CD8-positive, alpha-beta memory T cell (primary cell): ENCODE results near the gene MROH9. TPM values are rescaled to one million over a fixed set of nuclear protein-coding genes. Genes with fewer than 3 reads are reported as not detected.
"Not testable (repeated sequence)": the region's sequence is repeated elsewhere in the genome, so short reads cannot be mapped to it uniquely, and the experiment has no call there.

Experiments used
- CTCF ChIA-PET: fragments of 350-600 bp; sonication (Branson Sonifier 250); formaldehyde crosslinking; loops from one replicate; lab custom pipeline; 2021; ENCODE audit warnings: antibody characterized with exemption; lab: Charles Lee
- POLR2A ChIA-PET: fragments of 350-600 bp; sonication (Branson Sonifier 250); formaldehyde crosslinking; loops from one replicate; lab custom pipeline; 2021; ENCODE audit warnings: antibody characterized with exemption; lab: Charles Lee
- DNase-seq, 5 donors: peaks; one replicate each; pipeline versions ENCODE4 v3.0.0 to v3.0.0-alpha.2; 2020 to 2022; ENCODE audit warnings: mixed read lengths in 1 of 5
- H3K27ac ChIP-seq: one replicate; pipeline ENCODE4 v1.7.0; 2013; ENCODE audit warnings: low read depth, mild to moderate bottlenecking, low read length, moderate library complexity
- H3K27me3 ChIP-seq: 2 replicates; pipeline ENCODE4 v1.7.0; 2013; ENCODE audit warnings: low read length, mild to moderate bottlenecking; ENCODE audit not compliant: insufficient read depth, poor library complexity, severe bottlenecking
- H3K36me3 ChIP-seq: 2 replicates; pipeline ENCODE4 v1.7.0; 2013; ENCODE audit warnings: mild to moderate bottlenecking, low read length, moderate library complexity; ENCODE audit not compliant: insufficient read depth
- H3K4me1 ChIP-seq: 2 replicates; pipeline ENCODE4 v1.7.0; 2013; ENCODE audit warnings: mild to moderate bottlenecking, low read length, moderate library complexity; ENCODE audit not compliant: insufficient read depth
- H3K4me3 ChIP-seq: 2 replicates; pipeline ENCODE4 v1.7.0; 2013; ENCODE audit warnings: mild to moderate bottlenecking, low read length
- H3K9me3 ChIP-seq: 2 replicates; pipeline ENCODE4 v1.7.0; 2013; ENCODE audit warnings: mild to moderate bottlenecking, low read length
- H3K27ac Mint-ChIP-seq, 8 donors: one replicate each; pipeline ENCODE4 v1.8.0; 2020 to 2021; ENCODE audit warnings: mixed read lengths in 8 of 8, mild to moderate bottlenecking in 6 of 8, inconsistent platforms in 3 of 8, moderate library complexity in 3 of 8
- H3K27me3 Mint-ChIP-seq, 2 donors: one replicate each; pipeline ENCODE4 v1.8.0; 2020 to 2021; ENCODE audit warnings: mixed read lengths in 2 of 2, mild to moderate bottlenecking in 1 of 2, moderate library complexity in 1 of 2
- H3K36me3 Mint-ChIP-seq, 3 donors: one replicate each; pipeline ENCODE4 v1.8.0; 2020 to 2021; ENCODE audit warnings: mixed read lengths in 3 of 3, inconsistent platforms in 1 of 3, mild to moderate bottlenecking in 1 of 3
- H3K4me1 Mint-ChIP-seq, 3 donors: one replicate each; pipeline ENCODE4 v1.8.0; 2020 to 2021; ENCODE audit warnings: mixed read lengths in 3 of 3, inconsistent platforms in 1 of 3, mild to moderate bottlenecking in 1 of 3
- H3K4me3 Mint-ChIP-seq, 7 donors: one replicate each; pipeline ENCODE4 v1.8.0; 2020 to 2021; ENCODE audit warnings: mixed read lengths in 7 of 7, mild to moderate bottlenecking in 6 of 7, moderate library complexity in 4 of 7, inconsistent platforms in 2 of 7
- H3K9me3 Mint-ChIP-seq, 5 donors: one replicate each; pipeline ENCODE4 v1.8.0; 2020 to 2022; ENCODE audit warnings: mixed read lengths in 5 of 5, mild to moderate bottlenecking in 3 of 5, moderate library complexity in 2 of 5, inconsistent platforms in 1 of 5
- polyA plus RNA-seq: library from polyadenylated mRNA; unstranded; fragments of 300-500 nt; fragmentation: Illumina TruSeq; gene quantifications from one replicate; pipeline ENCODE4 v1.2.3, GENCODE V29; 2021
- total RNA-seq, 2 experiments: library from RNA; stranded (reverse); gene quantifications; one replicate each; pipeline ENCODE4 v1.2.3, GENCODE V29; 2021

Gene MROH9
- total and polyA plus RNA-seq, 3 experiments from 2014 or later: not detected

DNA sequence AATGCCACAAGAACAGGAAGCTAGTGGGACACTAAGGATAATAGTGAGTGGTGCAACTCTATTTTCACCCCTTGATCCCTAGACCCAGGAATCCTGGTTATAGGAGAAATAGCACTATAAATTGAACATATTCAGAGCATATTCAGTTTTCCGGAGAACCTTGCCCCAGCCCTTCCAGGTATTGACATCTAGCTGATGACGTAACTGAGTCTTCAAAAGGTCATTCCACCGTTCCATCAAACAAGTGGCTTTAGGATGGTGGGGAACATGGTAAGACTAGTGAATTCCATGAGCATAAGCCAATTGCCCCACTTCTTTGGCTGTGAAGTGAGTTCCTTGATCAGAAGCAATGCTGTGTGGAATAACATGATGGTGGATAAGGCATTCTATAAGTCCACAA lies 2.9 kb downstream of the MROH9 start:
- peaks cover 6 to 26% of the 10 kb centered on the region in 2 donors for H3K27me3 Mint-ChIP-seq
- no peak for DNase-seq
- ChIA-PET POLR2A (no interaction called here), CTCF (no interaction called here)
- H3K4me3 Mint-ChIP-seq: no peak overlapping the region
- H3K9me3 Mint-ChIP-seq: no peaks in the 10 kb centered on the region
- Histone ChIP-seq H3K36me3 (no peaks in the 10 kb centered on the region), H3K9me3 (no peaks in the 10 kb centered on the region), H3K27ac (no peak overlapping the region), H3K4me3 (no peak overlapping the region), H3K4me1 (no peaks in the 10 kb centered on the region), H3K27me3 (no peaks in the 10 kb centered on the region)
- H3K36me3 Mint-ChIP-seq: no peaks in the 10 kb centered on the region
- H3K27ac Mint-ChIP-seq: no peak overlapping the region
- H3K4me1 Mint-ChIP-seq: no peaks in the 10 kb centered on the region

DNA sequence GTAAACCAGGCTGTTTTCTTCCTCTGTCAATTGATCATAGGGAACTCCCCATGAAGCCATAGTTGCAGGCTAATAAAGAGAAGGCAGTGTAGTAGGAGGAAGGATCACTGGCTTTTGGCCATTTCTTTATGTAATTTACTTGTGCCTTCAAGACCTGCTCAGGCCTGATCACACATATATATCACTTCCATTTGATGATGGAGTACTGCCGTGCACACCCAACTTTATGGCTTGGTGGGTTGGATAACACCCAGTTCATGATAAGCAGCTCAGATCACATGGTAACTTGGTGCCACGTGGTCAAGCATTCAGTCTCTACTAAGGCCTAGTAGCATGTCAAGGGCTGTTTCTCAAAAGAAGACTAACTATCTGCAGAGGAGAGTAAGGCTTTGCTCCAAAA lies 4.1 kb downstream of the MROH9 start:
- H3K4me3 Mint-ChIP-seq: no peak overlapping the region
- no peaks in the 10 kb centered on the region for H3K36me3 Mint-ChIP-seq
- H3K9me3 Mint-ChIP-seq: no peaks in the 10 kb centered on the region
- POLR2A ChIA-PET: no interaction called here
- H3K9me3 ChIP-seq: no peaks in the 10 kb centered on the region
- no peaks in the 10 kb centered on the region for H3K27me3 ChIP-seq
- no peak overlapping the region for H3K27ac Mint-ChIP-seq
- H3K27ac ChIP-seq: no peak overlapping the region
- no peaks in the 10 kb centered on the region for H3K4me1 ChIP-seq
- H3K36me3 ChIP-seq: no peaks in the 10 kb centered on the region
- CTCF ChIA-PET: no interaction called here
- DNase-seq: no peak
- no peaks in the 10 kb centered on the region for H3K4me1 Mint-ChIP-seq
- peaks cover 6 to 26% of the 10 kb centered on the region in 2 donors for H3K27me3 Mint-ChIP-seq
- no peak overlapping the region for H3K4me3 ChIP-seq

DNA sequence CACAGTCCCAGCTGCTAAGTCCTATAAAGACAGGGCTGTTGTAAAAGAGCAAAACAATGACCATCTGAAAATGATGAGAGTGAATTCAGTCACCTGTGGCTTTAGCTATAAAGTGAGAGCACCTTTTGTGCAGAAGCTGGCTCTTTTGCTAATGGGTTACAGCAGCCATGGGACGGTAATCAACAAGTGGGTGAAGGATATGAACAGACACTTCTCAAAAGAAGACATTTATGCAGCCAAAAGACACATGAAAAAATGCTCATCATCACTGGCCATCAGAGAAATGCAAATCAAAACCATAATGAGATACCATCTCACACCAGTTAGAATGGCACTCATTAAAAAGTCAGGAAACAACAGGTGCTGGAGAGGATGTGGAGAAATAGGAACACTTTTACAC lies 16.4 kb downstream of the MROH9 start:
- CTCF ChIA-PET, H3K27ac Mint-ChIP-seq, POLR2A ChIA-PET, H3K4me3 Mint-ChIP-seq, H3K4me1 ChIP-seq, H3K27ac ChIP-seq, DNase-seq, H3K36me3 ChIP-seq, H3K36me3 Mint-ChIP-seq, H3K4me3 ChIP-seq, H3K9me3 Mint-ChIP-seq, H3K27me3 ChIP-seq, H3K9me3 ChIP-seq, H3K4me1 Mint-ChIP-seq, H3K27me3 Mint-ChIP-seq: not testable (repeated sequence)

DNA sequence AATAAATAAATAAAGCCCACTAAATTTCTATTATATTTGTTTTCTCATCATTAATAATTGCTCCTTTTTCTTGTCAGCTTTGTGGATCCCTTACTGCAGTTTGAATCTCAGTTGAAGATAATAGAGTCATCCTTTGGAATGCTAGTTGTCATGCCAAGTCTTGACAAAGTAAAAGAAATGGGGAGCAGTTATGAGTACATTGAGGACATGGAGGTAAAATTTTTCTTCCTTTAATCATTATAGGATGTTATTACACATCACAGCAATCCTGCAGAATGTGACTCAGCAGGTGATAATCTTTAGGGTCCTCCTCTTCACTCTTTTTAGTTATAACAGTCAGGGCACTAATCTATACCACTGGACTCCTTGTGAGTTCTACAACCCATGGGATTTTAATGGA lies 24.1 kb downstream of the MROH9 start:
- Histone ChIP-seq H3K27ac (no peak overlapping the region), H3K4me1 (no peaks in the 10 kb centered on the region), H3K36me3 (no peaks in the 10 kb centered on the region), H3K4me3 (no peak overlapping the region), H3K27me3 (no peaks in the 10 kb centered on the region), H3K9me3 (no peaks in the 10 kb centered on the region)
- Mint-ChIP-seq H3K36me3 (no peaks in the 10 kb centered on the region), H3K9me3 (no peaks in the 10 kb centered on the region), H3K4me1 (no peaks in the 10 kb centered on the region), H3K4me3 (no peak overlapping the region), H3K27me3 (peaks cover 10 to 23% of the 10 kb centered on the region in 2 donors), H3K27ac (no peak overlapping the region)
- ChIA-PET CTCF (no interaction called here), POLR2A (no interaction called here)
- DNase-seq: no peak

DNA sequence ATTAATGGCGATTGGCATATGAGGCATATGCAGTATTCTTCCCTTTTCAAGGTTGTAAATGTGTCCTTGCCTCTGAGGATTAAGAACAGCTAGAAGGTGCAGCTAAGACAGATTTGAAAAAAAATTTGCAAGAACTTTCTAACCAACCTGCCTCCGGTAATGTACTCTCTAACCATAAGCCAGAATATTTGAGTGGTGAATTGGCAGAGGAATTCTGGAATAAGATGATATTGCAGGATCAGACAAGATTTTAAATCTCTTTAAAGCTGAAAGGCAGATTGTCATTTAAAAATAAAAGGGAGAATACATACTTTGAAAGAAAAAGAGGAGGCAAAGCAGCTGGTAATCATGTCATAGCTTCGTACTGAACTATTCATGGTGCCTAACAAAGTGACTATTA lies 29.2 kb downstream of the MROH9 start:
- Histone ChIP-seq H3K4me1 (no peaks in the 10 kb centered on the region), H3K4me3 (no peak overlapping the region), H3K9me3 (no peaks in the 10 kb centered on the region), H3K36me3 (no peaks in the 10 kb centered on the region), H3K27ac (no peak overlapping the region), H3K27me3 (no peaks in the 10 kb centered on the region)
- ChIA-PET POLR2A (no interaction called here), CTCF (no interaction called here)
- Mint-ChIP-seq H3K4me3 (no peak overlapping the region), H3K27me3 (peaks cover 7 to 41% of the 10 kb centered on the region in 2 donors), H3K27ac (no peak overlapping the region), H3K9me3 (no peaks in the 10 kb centered on the region), H3K4me1 (no peaks in the 10 kb centered on the region), H3K36me3 (no peaks in the 10 kb centered on the region)
- DNase-seq: no peak

DNA sequence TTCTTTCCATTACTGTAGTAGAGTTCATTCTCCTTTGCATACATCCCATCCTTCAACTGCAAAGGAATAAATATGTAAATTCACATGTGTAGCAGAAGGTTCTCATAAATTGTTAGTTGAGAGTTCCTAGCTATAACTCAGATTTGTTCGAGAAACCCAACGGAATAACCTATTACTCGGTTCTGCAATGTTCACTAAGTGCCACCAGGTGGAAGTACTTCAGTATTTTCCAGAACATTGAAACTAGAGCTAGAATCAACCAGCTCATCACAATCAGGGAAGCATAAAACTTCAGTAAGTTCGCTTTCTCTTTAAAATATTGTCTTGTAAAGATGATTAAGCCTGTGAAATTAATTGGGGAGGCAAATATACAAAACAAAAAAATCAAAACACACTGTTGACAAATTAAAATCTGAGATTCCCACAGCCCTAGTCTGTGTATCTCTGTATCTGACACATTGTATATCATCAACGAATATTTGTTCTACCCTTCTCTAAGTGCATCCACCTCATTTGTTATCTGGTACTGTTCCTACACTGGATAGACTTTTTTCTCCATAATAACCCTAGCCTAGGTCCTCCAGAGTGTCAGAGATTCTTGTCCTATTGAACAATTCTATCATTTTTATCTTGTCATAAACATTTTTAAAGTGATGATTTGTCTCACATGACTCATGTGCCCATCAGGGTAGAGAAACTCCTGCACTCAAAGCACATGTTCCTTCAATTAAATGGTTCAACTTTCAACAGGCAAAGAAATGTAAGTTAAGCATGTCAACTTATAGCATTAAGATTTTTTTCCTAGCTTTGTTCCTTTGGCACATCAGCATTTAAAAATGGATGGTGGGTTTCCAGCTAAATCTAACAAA lies 31.9 kb downstream of the MROH9 start:
- Histone ChIP-seq H3K4me3 (no peak overlapping the region), H3K27ac (no peak overlapping the region), H3K27me3 (no peaks in the 10 kb centered on the region), H3K36me3 (no peaks in the 10 kb centered on the region), H3K9me3 (no peaks in the 10 kb centered on the region), H3K4me1 (no peaks in the 10 kb centered on the region)
- no peaks in the 10 kb centered on the region for H3K36me3 Mint-ChIP-seq
- H3K27me3 Mint-ChIP-seq: peaks cover under 1 to 36% of the 10 kb centered on the region in 2 donors
- no peak overlapping the region for H3K27ac Mint-ChIP-seq
- no peaks in the 10 kb centered on the region for H3K9me3 Mint-ChIP-seq
- DNase-seq: peak in 1 of 5 donors; percentile 5
- no peak overlapping the region for H3K4me3 Mint-ChIP-seq
- H3K4me1 Mint-ChIP-seq: no peaks in the 10 kb centered on the region
- CTCF ChIA-PET: interaction anchor here (0.6 to 1.6 kb wide), 2 partner anchors 338 to 346 kb away, joined by 3 to 9 read pairs; partner anchors contain the start of gene FMO4
- POLR2A ChIA-PET: no interaction called here

DNA sequence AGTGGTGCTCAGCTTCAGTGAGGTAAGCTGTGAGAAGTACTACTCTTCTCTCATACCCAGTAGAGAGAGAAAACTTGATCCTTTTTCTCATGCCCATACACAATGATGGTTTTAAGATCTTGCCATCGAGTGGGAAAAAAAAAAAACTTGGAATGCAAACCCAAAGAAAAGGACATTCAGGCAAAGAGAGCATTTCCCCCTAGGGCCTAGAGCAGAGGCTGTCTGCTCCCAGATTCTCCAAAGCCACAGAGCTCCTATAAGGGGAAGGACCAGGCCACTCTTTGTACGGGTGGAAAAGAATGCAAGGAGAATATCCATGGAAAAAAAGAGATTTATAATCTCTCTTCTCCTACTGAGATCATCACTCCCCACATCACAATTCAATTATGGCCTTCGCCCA lies 34.9 kb downstream of the MROH9 start:
- H3K27ac ChIP-seq: no peak overlapping the region
- H3K9me3 ChIP-seq: no peaks in the 10 kb centered on the region
- H3K36me3 ChIP-seq: no peaks in the 10 kb centered on the region
- H3K4me3 Mint-ChIP-seq: no peak overlapping the region
- H3K9me3 Mint-ChIP-seq: peaks cover 0 to 4% (median 0%) of the 10 kb centered on the region in 5 donors
- H3K27me3 ChIP-seq: no peaks in the 10 kb centered on the region
- CTCF ChIA-PET: no interaction called here
- DNase-seq: no peak
- no peak overlapping the region for H3K4me3 ChIP-seq
- H3K36me3 Mint-ChIP-seq: no peaks in the 10 kb centered on the region
- no peaks in the 10 kb centered on the region for H3K4me1 ChIP-seq
- POLR2A ChIA-PET: no interaction called here
- no peaks in the 10 kb centered on the region for H3K4me1 Mint-ChIP-seq
- no peak overlapping the region for H3K27ac Mint-ChIP-seq
- peaks cover 0 to 23% of the 10 kb centered on the region in 2 donors for H3K27me3 Mint-ChIP-seq

DNA sequence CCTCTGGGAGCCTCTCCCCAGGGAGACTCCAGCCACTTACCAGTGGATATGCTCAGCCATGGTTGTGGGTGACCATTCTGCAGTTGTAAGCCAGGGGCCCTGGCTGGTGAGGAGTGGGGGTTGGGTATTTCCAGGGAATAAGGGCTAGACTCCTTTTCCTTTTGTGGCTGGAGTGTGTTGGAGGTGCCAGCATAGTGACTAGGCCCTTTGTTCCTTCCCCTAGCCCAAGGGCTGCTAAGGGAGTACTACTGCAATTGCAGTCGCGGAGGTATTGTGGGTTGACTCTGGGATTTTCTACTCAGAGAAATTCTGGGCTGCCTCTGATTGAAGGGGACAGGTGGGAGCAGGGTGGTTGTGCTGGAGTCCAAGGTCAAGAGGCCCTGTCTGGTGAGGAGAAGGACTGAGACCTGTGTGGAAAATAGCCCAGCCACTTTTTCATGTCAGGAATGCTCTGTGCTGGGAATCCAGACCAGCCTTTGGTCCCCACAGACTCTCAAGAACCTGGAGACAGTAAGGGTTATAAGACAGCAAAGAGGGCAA lies 43.1 kb downstream of the MROH9 start:
- DNase-seq: no peak
- CTCF ChIA-PET: no interaction called here
- Mint-ChIP-seq H3K27ac (no peak overlapping the region), H3K27me3 (peaks cover 5 to 6% of the 10 kb centered on the region in 2 donors), H3K4me3 (no peak overlapping the region), H3K4me1 (no peaks in the 10 kb centered on the region), H3K36me3 (peaks cover 0 to 1% (median 0%) of the 10 kb centered on the region in 3 donors), H3K9me3 (peaks cover 4 to 15% (median 12%) of the 10 kb centered on the region in 5 donors)
- Histone ChIP-seq H3K27ac (no peak overlapping the region), H3K4me1 (no peaks in the 10 kb centered on the region), H3K9me3 (no peaks in the 10 kb centered on the region), H3K4me3 (no peak overlapping the region), H3K27me3 (no peaks in the 10 kb centered on the region), H3K36me3 (no peaks in the 10 kb centered on the region)
- POLR2A ChIA-PET: no interaction called here
